OCI-LY7 (cell line): ENCODE results near the gene TBC1D24. TPM values are rescaled to one million over a fixed set of nuclear protein-coding genes. Genes with fewer than 3 reads are reported as not detected.

Source experiments
- BruUV-seq: library from RNA; stranded (reverse); fragments of 400-500 nt; replicated peaks from 2 replicates; lab custom pipeline; 2021; lab: Mats Ljungman, UMichigan
- CTCF ChIA-PET: fragments of 300-600 bp; sonication (Branson Sonifier 250); formaldehyde crosslinking; loops from one replicate; lab custom pipeline; 2022; ENCODE audit warnings: antibody characterized with exemption; ENCODE audit not compliant: unreplicated experiment; lab: Charles Lee
- POLR2A ChIA-PET: fragments of 300-600 bp; sonication (Branson Sonifier 250); formaldehyde crosslinking; loops from one replicate; lab custom pipeline; 2022; ENCODE audit warnings: antibody characterized with exemption; lab: Charles Lee
- DNase-seq: peaks from one replicate; pipeline ENCODE4 v3.0.0-alpha.2; 2015; ENCODE audit warnings: low spot score
- H2AFZ ChIP-seq: fragments of 200-600 bp; sonication (generic), shearing (Covaris generic); 2 replicates; pipeline ENCODE4 v1.6.1; 2014; ENCODE audit warnings: mild to moderate bottlenecking, antibody characterized with exemption, low read length, moderate library complexity
- H3K27ac ChIP-seq: fragments of 200-600 bp; sonication (generic); 2 replicates; pipeline ENCODE4 v1.5.1; 2014; ENCODE audit warnings: mixed run types, low read depth, mild to moderate bottlenecking, moderate library complexity, low read length, inconsistent platforms; ENCODE audit not compliant: poor library complexity, severe bottlenecking
- H3K36me3 ChIP-seq: fragments of 200-600 bp; sonication (generic); 2 replicates; pipeline ENCODE4 v1.6.1; 2014; ENCODE audit warnings: mild to moderate bottlenecking, antibody characterized with exemption, low read length, moderate library complexity, mixed read lengths; ENCODE audit not compliant: insufficient read depth
- H3K4me1 ChIP-seq: fragments of 200-600 bp; sonication (generic); 2 replicates; pipeline ENCODE4 v1.5.1; 2014; ENCODE audit warnings: mild to moderate bottlenecking, low read length; ENCODE audit not compliant: insufficient read depth, poor library complexity, severe bottlenecking
- H3K4me2 ChIP-seq: fragments of 200-600 bp; sonication (generic); 2 replicates; pipeline ENCODE4 v1.6.1; 2014; ENCODE audit warnings: mild to moderate bottlenecking, low read length
- H3K4me3 ChIP-seq: fragments of 200-600 bp; sonication (generic); 2 replicates; pipeline ENCODE4 v1.5.1; 2014; ENCODE audit warnings: mild to moderate bottlenecking, low read depth, low read length; ENCODE audit not compliant: poor library complexity, severe bottlenecking
- H3K79me2 ChIP-seq: fragments of 200-600 bp; sonication (generic); 2 replicates; pipeline ENCODE4 v1.6.1; 2016; ENCODE audit warnings: low read depth, mild to moderate bottlenecking, low read length, moderate library complexity, mixed read lengths; ENCODE audit not compliant: insufficient read depth
- H3K9me2 ChIP-seq: fragments of 200-600 bp; sonication (generic); 2 replicates; pipeline ENCODE4 v1.6.1; 2016; ENCODE audit warnings: mild to moderate bottlenecking, low read length, mixed read lengths; ENCODE audit not compliant: insufficient read depth
- H3K9me3 ChIP-seq: fragments of 200-600 bp; sonication (generic); 2 replicates; pipeline ENCODE4 v1.6.1; 2014; ENCODE audit warnings: mild to moderate bottlenecking, mixed run types, low read length, mixed read lengths
- H4K20me1 ChIP-seq: fragments of 200-600 bp; sonication (generic); 2 replicates; pipeline ENCODE4 v1.6.1; 2014; ENCODE audit warnings: mild to moderate bottlenecking, antibody characterized with exemption, low read length, moderate library complexity, mixed read lengths; ENCODE audit not compliant: insufficient read depth
- CTCF ChIP-seq: fragments of 200-600 bp; sonication (generic); conservative IDR thresholded peaks from 2 replicates; pipeline ENCODE4 v1.5.1; 2014; ENCODE audit warnings: mild to moderate bottlenecking, antibody characterized with exemption, low read length, moderate library complexity, mixed read lengths
- EZH2phosphoT487 ChIP-seq: fragments of 200-600 bp; sonication (generic); IDR thresholded peaks from 2 replicates; pipeline ENCODE4 v1.6.1; 2018; ENCODE audit warnings: low read depth, borderline replicate concordance, mild to moderate bottlenecking, mixed run types, antibody characterized with exemption, low read length, moderate library complexity, mixed read lengths
- intact Hi-C: fragments of 100-400 bp; cut with micrococcal nuclease; formaldehyde crosslinking; loops from one replicate; pipeline ENCODE4 v1.10.0; 2022; ENCODE audit not compliant: unreplicated experiment
- total RNA-seq, 2 experiments: library from RNA; depleted of rRNA in 1 of 2; stranded (reverse); fragments of >200 nt in 1 of 2; shearing (Covaris generic) in 1 of 2; gene quantifications; 2 replicates each; pipeline ENCODE4 v1.2.3, GENCODE V29; 2014 to 2022

TBC1D24 gene
- total RNA-seq, 2 experiments from 2014 or later: 23.4 to 34.7 TPM

GRCh38 chr16:2497695-2498484 is 23.0 kb downstream of the TBC1D24 start:
- Histone ChIP-seq H3K79me2 (no peaks in the 10 kb centered on the region), H3K4me3 (no peak overlapping the region), H2AFZ (no peak overlapping the region), H3K9me2 (no peaks in the 10 kb centered on the region), H3K9me3 (no peaks in the 10 kb centered on the region), H3K27ac (no peak overlapping the region), H3K36me3 (peaks cover 34% of the 10 kb centered on the region), H3K4me1 (peaks cover 10% of the 10 kb centered on the region), H3K4me2 (no peak overlapping the region), H4K20me1 (no peaks in the 10 kb centered on the region)
- POLR2A ChIA-PET: no interaction called here
- no peak for DNase-seq
- TF ChIP-seq EZH2phosphoT487 (no peak), CTCF (no peak)
- CTCF ChIA-PET: no interaction called here
- no TSS peak for BruUV-seq
- intact Hi-C loops: no loop called here

- TF ChIP-seq CTCF (no peak), EZH2phosphoT487 (no peak)
- Histone ChIP-seq H3K4me2 (no peak overlapping the region), H3K27ac (no peak overlapping the region), H3K9me2 (no peaks in the 10 kb centered on the region), H4K20me1 (no peaks in the 10 kb centered on the region), H3K36me3 (peaks cover 37% of the 10 kb centered on the region), H3K9me3 (no peaks in the 10 kb centered on the region), H3K4me1 (peaks cover 10% of the 10 kb centered on the region), H3K79me2 (no peaks in the 10 kb centered on the region), H3K4me3 (no peak overlapping the region), H2AFZ (no peak overlapping the region)
- ChIA-PET CTCF (no interaction called here), POLR2A (no interaction called here)
- no TSS peak for BruUV-seq
- intact Hi-C loops: no loop called here
- no peak for DNase-seq
These were observed 23.8 kb downstream of the TBC1D24 start for GRCh38 chr16:2498531-2499253.

GRCh38 chr16:2499454-2499853 is 24.5 kb downstream of the TBC1D24 start:
- ChIA-PET POLR2A (no interaction called here), CTCF (no interaction called here)
- no TSS peak for BruUV-seq
- Histone ChIP-seq H3K4me2 (no peak overlapping the region), H3K27ac (no peak overlapping the region), H3K79me2 (no peaks in the 10 kb centered on the region), H3K4me1 (peaks cover 10% of the 10 kb centered on the region), H3K4me3 (no peak overlapping the region), H2AFZ (no peak overlapping the region), H3K9me2 (no peaks in the 10 kb centered on the region), H4K20me1 (no peaks in the 10 kb centered on the region), H3K9me3 (no peaks in the 10 kb centered on the region), H3K36me3 (peaks cover 37% of the 10 kb centered on the region)
- DNase-seq: no peak
- intact Hi-C loops: no loop called here
- TF ChIP-seq CTCF: no peak
- TF ChIP-seq EZH2phosphoT487: no peak
